Measurements from ENCODE around the gene ITIH5. TPM values are rescaled to one million over a fixed set of nuclear protein-coding genes. Genes with fewer than 3 reads are reported as not detected.

Gene ITIH5
- total and polyA plus RNA-seq, 9 of the 15 experiments (the other 6 are each of a cell fraction or from before 2014, with no cell fraction given), result 0.52 to 4.5 (median 2.6) TPM

GRCh38 chr10:7610026-7610425 is 56.7 kb downstream of the ITIH5 start (continued):
- TF ChIP-seq NCOA1 (IDR thresholded peaks at IDR 0.05; ENCODE audit: low read depth) (no peak), ZNF79 (CRISPR knock-in tag; IDR thresholded peaks at IDR 0.05; ENCODE audit: low read depth) (no peak), ZNF253 (CRISPR knock-in tag; conservative IDR thresholded peaks at IDR 0.05) (no peak), BRF1 (IDR thresholded peaks at IDR 0.05; ENCODE audit: borderline replicate concordance, extremely low read depth, insufficient read length) (no peak)

- H3K27ac ChIP-seq (ENCODE audit: extremely low read depth, low read depth, low read length), result no peak overlapping the region
- no TSS peak for BruUV-seq (replicated peaks)
- H4K20me1 ChIP-seq (replicated peaks; ENCODE audit: control insufficient read depth, insufficient read depth, low read length), result no peaks in the 10 kb centered on the region
- WGBS (ENCODE audit: insufficient coverage, low coverage, missing lambda C conversion rate), result 11% methylated on average over 5 of the region's 5 CpGs
- no peaks in the 10 kb centered on the region for H3K9me3 ChIP-seq (replicated peaks; ENCODE audit: control insufficient read depth, insufficient read depth, low read depth, low read length)
- H3K9me1 ChIP-seq (ENCODE audit: control insufficient read depth, insufficient read depth, low read length), result no peaks in the 10 kb centered on the region
- H3K36me3 ChIP-seq (ENCODE audit: control insufficient read depth, insufficient read depth, low read length), result no peaks in the 10 kb centered on the region
- ChIA-PET CTCF (ENCODE audit: low intra/inter-chr PET ratio) (no interaction called here), POLR2A (no interaction called here)
- ATAC-seq, result no peak; the same call in 2 of the 3 replicates
- no peak for FAIRE-seq
- no peak overlapping the region for H3K4me2 ChIP-seq (ENCODE audit: insufficient read depth, low read length)
- in situ Hi-C loops (cut with MboI), result no loop called here
- H2AFZ ChIP-seq (ENCODE audit: low read depth, low read length), result no peak overlapping the region
- no peaks in the 10 kb centered on the region for H3K4me1 ChIP-seq (replicated peaks in 1 of 2; ENCODE audit: control insufficient read depth in 2 of 2, insufficient read depth in 2 of 2, low read length in 2 of 2)
- no peaks in the 10 kb centered on the region for H3K79me2 ChIP-seq (ENCODE audit: control insufficient read depth, insufficient read depth, low read length)
- no peak overlapping the region for H3K9ac ChIP-seq (ENCODE audit: insufficient read depth in 1 of 2, low read depth in 2 of 2, low read length in 2 of 2)
- DNase-seq (ENCODE audit: extremely low read depth in 1 of 4, low spot score in 3 of 4), result no peak
- no peak overlapping the region for H3K4me3 ChIP-seq
- no peaks in the 10 kb centered on the region; a peak in 1 of 5 replicates for H3K27me3 ChIP-seq (ENCODE audit: control insufficient read depth in 2 of 2, insufficient read depth in 2 of 2, low read length in 2 of 2)
- intact Hi-C loops (cut with micrococcal nuclease), result no loop called here
- TF ChIP-seq DNMT1 (IDR thresholded peaks at IDR 0.05) (no peak), RNF219 (CRISPR knock-in tag; IDR thresholded peaks at IDR 0.05) (no peak), FOXO4 (CRISPR knock-in tag; IDR thresholded peaks at IDR 0.05) (no peak), THRAP3 (IDR thresholded peaks at IDR 0.05; ENCODE audit: borderline replicate concordance) (no peak), NR0B1 (IDR thresholded peaks at IDR 0.05; ENCODE audit: partially characterized antibody) (no peak), KDM5B (IDR thresholded peaks at IDR 0.05; ENCODE audit: insufficient replicate concordance, low read depth, low read length) (no peak), HDGF (IDR thresholded peaks at IDR 0.05) (no peak), ASH1L (IDR thresholded peaks at IDR 0.05; ENCODE audit: borderline replicate concordance, low read depth, partially characterized antibody) (no peak), ZFP1 (CRISPR knock-in tag; IDR thresholded peaks at IDR 0.05) (no peak), NFE2L1 (tag; IDR thresholded peaks at IDR 0.05; ENCODE audit: borderline replicate concordance, low read depth) (no peak), ZNF274 (IDR thresholded peaks at IDR 0.05; ENCODE audit: borderline replicate concordance, low read depth, low read length) (no peak), TBP (optimal IDR thresholded peaks at IDR 0.05; ENCODE audit: low read depth, low read length) (no peak)
Observed at GRCh38 chr10:7609556-7609955, 57.2 kb downstream of the ITIH5 start.
